K562 (cell line): Measurements from ENCODE around the gene HDAC10. TPM values are rescaled to one million over a fixed set of nuclear protein-coding genes. Genes with fewer than 3 reads are reported as not detected.

Source experiments
- ASH1L ChIP-seq: fragments of 450-650 bp; IDR thresholded peaks from 2 replicates; pipeline ENCODE4 v1.6.1; 2018; ENCODE audit warnings: borderline replicate concordance, mild to moderate bottlenecking, low read depth; ENCODE audit not compliant: partially characterized antibody
- BRF2 ChIP-seq: IDR thresholded peaks from 3 replicates; pipeline ENCODE4 v1.6.1; 2011; ENCODE audit warnings: borderline replicate concordance, mild to moderate bottlenecking; ENCODE audit not compliant: insufficient read length, insufficient read depth
- CHD4 ChIP-seq: fragments of 200-600 bp; sonication (generic); IDR thresholded peaks from 3 replicates; pipeline ENCODE4 v1.6.1; 2012; ENCODE audit warnings: low read depth, mild to moderate bottlenecking, mixed read lengths, low read length, inconsistent platforms; ENCODE audit not compliant: insufficient read depth, insufficient replicate concordance, poor library complexity, severe bottlenecking
- DEAF1 ChIP-seq: fragments of 450-650 bp; formaldehyde crosslinking; IDR thresholded peaks from 2 replicates; pipeline ENCODE4 v1.4.0; 2020; ENCODE audit warnings: mild to moderate bottlenecking, moderate library complexity
- ELF4 ChIP-seq: fragments of 450-650 bp; formaldehyde crosslinking; IDR thresholded peaks from 2 replicates; pipeline ENCODE4 v1.4.0; 2022; ENCODE audit warnings: missing genetic modification characterization
- FOSL1 ChIP-seq: fragments of 200-800 bp; sonication (Bioruptor generic); conservative IDR thresholded peaks from 2 replicates; pipeline ENCODE4 v1.6.1; 2016; ENCODE audit warnings: missing genetic modification characterization, missing compliant biosample characterization
- KDM2B ChIP-seq: fragments of 250-450 bp; sonication (Bioruptor Pico); IDR thresholded peaks from 2 replicates; pipeline ENCODE4 v1.8.0; 2021; ENCODE audit warnings: mild to moderate bottlenecking, moderate library complexity
- MLLT1 ChIP-seq, 2 experiments: fragments of 450-650 bp; IDR thresholded peaks; 2 replicates each; pipeline ENCODE4 v1.6.1; 2016
- NFIC ChIP-seq: fragments of 450-650 bp; IDR thresholded peaks from 2 replicates; pipeline ENCODE4 v1.6.1; 2017; ENCODE audit warnings: mild to moderate bottlenecking, inconsistent platforms
- RFX1 ChIP-seq: fragments of 450-650 bp; IDR thresholded peaks from 2 replicates; pipeline ENCODE4 v1.6.1; 2016; ENCODE audit warnings: mild to moderate bottlenecking, moderate library complexity
- RFX7 ChIP-seq: fragments of 250-450 bp; sonication (Bioruptor Pico); IDR thresholded peaks from 2 replicates; pipeline ENCODE4 v1.5.1; 2021; ENCODE audit warnings: mild to moderate bottlenecking
- SP2 ChIP-seq: IDR thresholded peaks from 2 replicates; pipeline ENCODE4 v1.6.1; 2011; ENCODE audit warnings: mild to moderate bottlenecking, low read depth, low read length, moderate library complexity; ENCODE audit not compliant: poor library complexity, severe bottlenecking; ENCODE audit errors: extremely low read depth
- ZBTB5 ChIP-seq: fragments of 450-650 bp; IDR thresholded peaks from 2 replicates; pipeline ENCODE4 v1.6.1; 2017; ENCODE audit warnings: antibody characterized with exemption
- ZNF263 ChIP-seq: sonication (generic); formaldehyde crosslinking; IDR thresholded peaks from 2 replicates; pipeline ENCODE4 v1.8.0; 2022; ENCODE audit warnings: mild to moderate bottlenecking, missing genetic modification reagents, borderline replicate concordance
- ZNF696 ChIP-seq: fragments of 250-450 bp; sonication (Bioruptor Pico); conservative IDR thresholded peaks from 2 replicates; pipeline ENCODE4 v1.4.0; 2020; ENCODE audit warnings: mild to moderate bottlenecking, moderate library complexity
- polyA plus RNA-seq, 8 experiments: library from polyadenylated mRNA; depleted of rRNA in 4 of 8; stranded (reverse) in 5 of 8; unstranded in 3 of 8; fragments of >200 nt; fragmentation: Nextera tagmentation in 2 of 8; fragmentation: Illumina TruSeq in 1 of 8; extraction: Ambion mirVana in 2 of 8; extraction: Trizol in 1 of 8; gene quantifications; 2 replicates each; pipeline versions ENCODE4 v1.2.1 to v1.2.3, GENCODE V29; 2011 to 2014; ENCODE audit warnings: inconsistent platforms in 1 of 8, missing spikeins in 1 of 8
- total RNA-seq, 7 experiments: library from RNA; depleted of rRNA in 6 of 7; stranded (reverse); fragments of >200 nt in 6 of 7; fragmentation: Illumina TruSeq in 2 of 7; extraction: Trizol in 2 of 7; gene quantifications; 2 replicates each; pipeline versions ENCODE4 v1.2.1 to v1.2.3, GENCODE V29; 2011 to 2021; ENCODE audit warnings: low replicate concordance in 1 of 7

HDAC10 gene
- total and polyA plus RNA-seq, 9 of the 15 experiments (the other 6 are each of a cell fraction or from before 2014, with no cell fraction given): 0.10 to 44.2 (median 6.5) TPM

GRCh38 chr22:50218996-50219727 lies 31.9 kb downstream of the HDAC10 start (continued):
- TF ChIP-seq ZBTB5 (no peak), SP2 (no peak), CHD4 (no peak), NFIC (peak; percentile 71), BRF2 (no peak), KDM2B (CRISPR knock-in tag) (no peak), ZNF696 (CRISPR knock-in tag) (no peak), ASH1L (no peak), FOSL1 (tag) (no peak), RFX7 (CRISPR knock-in tag) (no peak), ZNF263 (CRISPR knock-in tag) (0 out of 2 replicates have a peak, but pooled peaks have one; percentile 53), ELF4 (no peak), RFX1 (no peak), DEAF1 (CRISPR knock-in tag) (no peak), MLLT1 (IDR thresholded peaks at IDR 0.05) (no peak)
